OCI-LY7 (cell line): ENCODE measurements around the gene UNC5B. TPM values are rescaled to one million over a fixed set of nuclear protein-coding genes. Genes with fewer than 3 reads are reported as not detected.

Experiments used
- BruUV-seq: library from RNA; stranded (reverse); fragments of 400-500 nt; replicated peaks from 2 replicates; lab custom pipeline; 2021; lab: Mats Ljungman, UMichigan
- CTCF ChIA-PET: fragments of 300-600 bp; sonication (Branson Sonifier 250); formaldehyde crosslinking; loops from one replicate; lab custom pipeline; 2022; ENCODE audit warnings: antibody characterized with exemption; ENCODE audit not compliant: unreplicated experiment; lab: Charles Lee
- POLR2A ChIA-PET: fragments of 300-600 bp; sonication (Branson Sonifier 250); formaldehyde crosslinking; loops from one replicate; lab custom pipeline; 2022; ENCODE audit warnings: antibody characterized with exemption; lab: Charles Lee
- DNase-seq: peaks from one replicate; pipeline ENCODE4 v3.0.0-alpha.2; 2015; ENCODE audit warnings: low spot score
- H2AFZ ChIP-seq: fragments of 200-600 bp; sonication (generic), shearing (Covaris generic); 2 replicates; pipeline ENCODE4 v1.6.1; 2014; ENCODE audit warnings: mild to moderate bottlenecking, antibody characterized with exemption, low read length, moderate library complexity
- H3K27ac ChIP-seq: fragments of 200-600 bp; sonication (generic); 2 replicates; pipeline ENCODE4 v1.5.1; 2014; ENCODE audit warnings: mixed run types, low read depth, mild to moderate bottlenecking, moderate library complexity, low read length, inconsistent platforms; ENCODE audit not compliant: poor library complexity, severe bottlenecking
- H3K36me3 ChIP-seq: fragments of 200-600 bp; sonication (generic); 2 replicates; pipeline ENCODE4 v1.6.1; 2014; ENCODE audit warnings: mild to moderate bottlenecking, antibody characterized with exemption, low read length, moderate library complexity, mixed read lengths; ENCODE audit not compliant: insufficient read depth
- H3K4me1 ChIP-seq: fragments of 200-600 bp; sonication (generic); 2 replicates; pipeline ENCODE4 v1.5.1; 2014; ENCODE audit warnings: mild to moderate bottlenecking, low read length; ENCODE audit not compliant: insufficient read depth, poor library complexity, severe bottlenecking
- H3K4me2 ChIP-seq: fragments of 200-600 bp; sonication (generic); 2 replicates; pipeline ENCODE4 v1.6.1; 2014; ENCODE audit warnings: mild to moderate bottlenecking, low read length
- H3K4me3 ChIP-seq: fragments of 200-600 bp; sonication (generic); 2 replicates; pipeline ENCODE4 v1.5.1; 2014; ENCODE audit warnings: mild to moderate bottlenecking, low read depth, low read length; ENCODE audit not compliant: poor library complexity, severe bottlenecking
- H3K79me2 ChIP-seq: fragments of 200-600 bp; sonication (generic); 2 replicates; pipeline ENCODE4 v1.6.1; 2016; ENCODE audit warnings: low read depth, mild to moderate bottlenecking, low read length, moderate library complexity, mixed read lengths; ENCODE audit not compliant: insufficient read depth
- H3K9me2 ChIP-seq: fragments of 200-600 bp; sonication (generic); 2 replicates; pipeline ENCODE4 v1.6.1; 2016; ENCODE audit warnings: mild to moderate bottlenecking, low read length, mixed read lengths; ENCODE audit not compliant: insufficient read depth
- H3K9me3 ChIP-seq: fragments of 200-600 bp; sonication (generic); 2 replicates; pipeline ENCODE4 v1.6.1; 2014; ENCODE audit warnings: mild to moderate bottlenecking, mixed run types, low read length, mixed read lengths
- H4K20me1 ChIP-seq: fragments of 200-600 bp; sonication (generic); 2 replicates; pipeline ENCODE4 v1.6.1; 2014; ENCODE audit warnings: mild to moderate bottlenecking, antibody characterized with exemption, low read length, moderate library complexity, mixed read lengths; ENCODE audit not compliant: insufficient read depth
- EZH2phosphoT487 ChIP-seq: fragments of 200-600 bp; sonication (generic); IDR thresholded peaks from 2 replicates; pipeline ENCODE4 v1.6.1; 2018; ENCODE audit warnings: low read depth, borderline replicate concordance, mild to moderate bottlenecking, mixed run types, antibody characterized with exemption, low read length, moderate library complexity, mixed read lengths
- intact Hi-C: fragments of 100-400 bp; cut with micrococcal nuclease; formaldehyde crosslinking; loops from one replicate; pipeline ENCODE4 v1.10.0; 2022; ENCODE audit not compliant: unreplicated experiment
- total RNA-seq, 2 experiments: library from RNA; depleted of rRNA in 1 of 2; stranded (reverse); fragments of >200 nt in 1 of 2; shearing (Covaris generic) in 1 of 2; gene quantifications; 2 replicates each; pipeline ENCODE4 v1.2.3, GENCODE V29; 2014 to 2022
- TF ChIP-seq, protein P1 (sequence below): fragments of 200-600 bp; sonication (generic); conservative IDR thresholded peaks from 2 replicates; pipeline ENCODE4 v1.5.1; 2014; ENCODE audit warnings: mild to moderate bottlenecking, antibody characterized with exemption, low read length, moderate library complexity, mixed read lengths

The UNC5B gene
- total RNA-seq, 2 experiments from 2014 or later = not detected

DNA sequence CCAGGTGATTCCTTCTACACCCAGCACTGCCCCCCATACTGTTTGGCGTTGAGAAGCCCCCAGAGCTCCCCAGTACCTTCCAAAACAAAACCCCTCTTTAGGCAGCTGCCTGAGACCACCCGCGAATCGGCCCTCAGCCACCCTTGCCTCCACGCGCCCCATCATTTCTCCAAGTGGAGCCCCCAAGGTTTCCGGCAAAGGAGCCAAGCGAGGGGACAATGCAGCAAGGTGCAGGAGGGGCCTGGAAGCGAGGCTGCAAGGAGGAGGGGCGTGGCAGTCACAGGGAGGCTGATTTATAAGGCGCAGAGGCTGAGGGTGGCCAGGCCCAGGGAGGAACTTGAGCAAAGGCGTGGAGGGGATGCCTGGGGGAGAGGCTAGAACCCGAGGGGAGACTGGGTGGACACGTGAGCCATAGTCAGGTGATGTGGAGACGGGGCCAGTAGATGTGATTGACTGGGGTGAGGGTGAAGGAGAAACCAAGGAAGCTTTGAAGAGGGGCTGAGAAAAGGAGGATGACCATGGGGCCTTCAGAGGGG is 122.9 kb downstream of the UNC5B start:
- no peak overlapping the region for H3K4me2 ChIP-seq
- intact Hi-C loops = no loop called here
- no peaks in the 10 kb centered on the region for H3K9me2 ChIP-seq
- no TSS peak for BruUV-seq
- no peak overlapping the region for H3K27ac ChIP-seq
- ChIA-PET CTCF (no interaction called here), POLR2A (interaction anchor here (0.7 to 1.3 kb wide), 2 partner anchors 11 to 199 kb away, joined by 3 read pairs; no protein-coding TSS in a partner anchor)
- no peaks in the 10 kb centered on the region for H3K79me2 ChIP-seq
- TF ChIP-seq, protein P1, sequence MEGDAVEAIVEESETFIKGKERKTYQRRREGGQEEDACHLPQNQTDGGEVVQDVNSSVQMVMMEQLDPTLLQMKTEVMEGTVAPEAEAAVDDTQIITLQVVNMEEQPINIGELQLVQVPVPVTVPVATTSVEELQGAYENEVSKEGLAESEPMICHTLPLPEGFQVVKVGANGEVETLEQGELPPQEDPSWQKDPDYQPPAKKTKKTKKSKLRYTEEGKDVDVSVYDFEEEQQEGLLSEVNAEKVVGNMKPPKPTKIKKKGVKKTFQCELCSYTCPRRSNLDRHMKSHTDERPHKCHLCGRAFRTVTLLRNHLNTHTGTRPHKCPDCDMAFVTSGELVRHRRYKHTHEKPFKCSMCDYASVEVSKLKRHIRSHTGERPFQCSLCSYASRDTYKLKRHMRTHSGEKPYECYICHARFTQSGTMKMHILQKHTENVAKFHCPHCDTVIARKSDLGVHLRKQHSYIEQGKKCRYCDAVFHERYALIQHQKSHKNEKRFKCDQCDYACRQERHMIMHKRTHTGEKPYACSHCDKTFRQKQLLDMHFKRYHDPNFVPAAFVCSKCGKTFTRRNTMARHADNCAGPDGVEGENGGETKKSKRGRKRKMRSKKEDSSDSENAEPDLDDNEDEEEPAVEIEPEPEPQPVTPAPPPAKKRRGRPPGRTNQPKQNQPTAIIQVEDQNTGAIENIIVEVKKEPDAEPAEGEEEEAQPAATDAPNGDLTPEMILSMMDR = no peak
- no peak for TF ChIP-seq EZH2phosphoT487
- DNase-seq = no peak
- no peaks in the 10 kb centered on the region for H4K20me1 ChIP-seq
- no peak overlapping the region for H2AFZ ChIP-seq
- no peaks in the 10 kb centered on the region for H3K36me3 ChIP-seq
- H3K9me3 ChIP-seq = no peaks in the 10 kb centered on the region
- H3K4me1 ChIP-seq = peaks cover 5% of the 10 kb centered on the region
- H3K4me3 ChIP-seq = no peak overlapping the region

DNA sequence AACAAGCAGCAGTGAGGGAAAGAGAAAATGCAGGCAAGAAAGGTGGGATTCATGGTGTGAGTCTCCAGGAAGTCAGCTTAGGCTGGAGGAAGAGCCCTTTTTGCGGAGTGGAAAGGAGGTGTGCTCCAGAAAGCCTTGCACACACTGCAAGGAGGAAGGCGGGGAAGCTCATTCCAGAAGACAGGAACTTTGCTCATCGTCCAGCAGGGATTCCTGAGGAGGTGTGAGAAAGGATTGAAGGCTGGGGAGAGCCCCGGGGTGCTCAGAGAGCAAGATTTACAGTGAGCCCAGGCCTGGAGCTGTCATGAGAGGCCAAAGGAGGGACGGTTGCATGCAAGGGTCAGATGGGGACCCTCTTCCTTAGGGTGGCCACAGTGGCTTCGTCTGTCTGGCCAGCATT is 124.3 kb downstream of the UNC5B start:
- peaks cover 5% of the 10 kb centered on the region for H3K4me1 ChIP-seq
- intact Hi-C loops = no loop called here
- no peaks in the 10 kb centered on the region for H3K9me2 ChIP-seq
- H3K9me3 ChIP-seq = no peaks in the 10 kb centered on the region
- no peak overlapping the region for H2AFZ ChIP-seq
- TF ChIP-seq EZH2phosphoT487 = no peak
- no TSS peak for BruUV-seq
- ChIA-PET POLR2A (interaction anchor here (0.7 kb wide), 1 partner anchor 40 kb away, joined by 3 read pairs; no protein-coding TSS in a partner anchor), CTCF (no interaction called here)
- DNase-seq = no peak
- H3K27ac ChIP-seq = no peak overlapping the region
- H3K4me3 ChIP-seq = no peak overlapping the region
- no peaks in the 10 kb centered on the region for H4K20me1 ChIP-seq
- H3K79me2 ChIP-seq = no peaks in the 10 kb centered on the region
- no peaks in the 10 kb centered on the region for H3K36me3 ChIP-seq
- H3K4me2 ChIP-seq = no peak overlapping the region

DNA sequence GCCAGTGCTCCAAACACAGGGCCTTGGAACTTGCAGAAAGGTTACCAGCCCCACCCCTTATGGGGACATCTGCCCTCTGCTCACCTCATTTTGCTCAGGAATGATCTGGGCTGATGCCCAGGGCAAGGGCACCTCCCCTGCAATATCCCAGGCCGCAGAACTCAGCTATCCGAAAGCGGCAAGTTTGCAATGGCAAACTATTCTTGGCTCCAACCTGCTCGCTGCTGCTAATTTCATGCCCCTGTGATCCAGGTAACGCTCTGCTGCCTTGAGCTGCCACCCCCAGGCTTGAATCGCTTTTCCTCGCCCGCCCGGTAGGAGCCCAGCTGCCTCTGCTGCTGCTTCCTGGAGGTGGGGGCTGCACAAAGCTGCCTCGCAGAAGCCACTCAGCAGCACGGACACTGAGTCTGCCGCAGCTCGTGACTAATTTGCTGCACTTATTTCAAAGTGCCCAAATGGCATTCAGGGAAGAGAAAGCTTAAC is 124.9 kb downstream of the UNC5B start:
- H3K4me2 ChIP-seq = no peak overlapping the region
- no TSS peak for BruUV-seq
- no peaks in the 10 kb centered on the region for H3K9me3 ChIP-seq
- CTCF ChIA-PET = no interaction called here
- TF ChIP-seq EZH2phosphoT487 = no peak
- TF ChIP-seq, protein P1 = no peak
- H3K4me3 ChIP-seq = no peak overlapping the region
- H2AFZ ChIP-seq = no peak overlapping the region
- no peak for DNase-seq
- POLR2A ChIA-PET = interaction anchor here (0.7 kb wide), 1 partner anchor 40 kb away, joined by 3 read pairs; no protein-coding TSS in a partner anchor
- H3K36me3 ChIP-seq = no peaks in the 10 kb centered on the region
- H4K20me1 ChIP-seq = no peaks in the 10 kb centered on the region
- no peaks in the 10 kb centered on the region for H3K9me2 ChIP-seq
- H3K79me2 ChIP-seq = no peaks in the 10 kb centered on the region
- intact Hi-C loops = no loop called here
- H3K27ac ChIP-seq = no peak overlapping the region
- H3K4me1 ChIP-seq = peaks cover 5% of the 10 kb centered on the region
